Activated CD4-positive, alpha-beta T cell treated with anti-CD3 and anti-CD28 coated beads for 4 hours (primary cell): ENCODE data around the gene MIGA2.

ENCODE experiments used
- DNase-seq, 2 donors: peaks; one replicate each; pipeline ENCODE4 v3.0.0-alpha.2; 2020

MIGA2 gene

DNA sequence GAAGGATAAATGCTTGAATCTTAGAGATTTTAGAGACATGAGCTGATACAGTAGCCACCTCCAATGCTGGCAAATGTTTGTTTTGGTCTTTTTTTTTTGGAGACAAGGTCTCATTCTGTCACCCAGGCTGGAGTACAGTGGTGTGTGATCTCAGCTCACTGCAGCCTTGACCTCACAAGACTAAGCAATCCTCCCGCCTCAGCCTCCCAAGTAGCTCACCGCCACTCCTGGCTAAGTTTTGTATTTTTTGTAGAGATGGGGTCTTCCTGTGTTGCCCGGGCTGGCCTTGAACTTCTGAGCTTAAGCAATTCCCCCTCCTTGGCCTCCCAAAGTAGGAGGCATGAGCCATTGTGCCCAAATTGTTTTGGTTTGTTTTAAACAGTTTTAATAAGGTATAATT is 37.7 kb downstream of the MIGA2 start:
- DNase-seq, result no peak

DNA sequence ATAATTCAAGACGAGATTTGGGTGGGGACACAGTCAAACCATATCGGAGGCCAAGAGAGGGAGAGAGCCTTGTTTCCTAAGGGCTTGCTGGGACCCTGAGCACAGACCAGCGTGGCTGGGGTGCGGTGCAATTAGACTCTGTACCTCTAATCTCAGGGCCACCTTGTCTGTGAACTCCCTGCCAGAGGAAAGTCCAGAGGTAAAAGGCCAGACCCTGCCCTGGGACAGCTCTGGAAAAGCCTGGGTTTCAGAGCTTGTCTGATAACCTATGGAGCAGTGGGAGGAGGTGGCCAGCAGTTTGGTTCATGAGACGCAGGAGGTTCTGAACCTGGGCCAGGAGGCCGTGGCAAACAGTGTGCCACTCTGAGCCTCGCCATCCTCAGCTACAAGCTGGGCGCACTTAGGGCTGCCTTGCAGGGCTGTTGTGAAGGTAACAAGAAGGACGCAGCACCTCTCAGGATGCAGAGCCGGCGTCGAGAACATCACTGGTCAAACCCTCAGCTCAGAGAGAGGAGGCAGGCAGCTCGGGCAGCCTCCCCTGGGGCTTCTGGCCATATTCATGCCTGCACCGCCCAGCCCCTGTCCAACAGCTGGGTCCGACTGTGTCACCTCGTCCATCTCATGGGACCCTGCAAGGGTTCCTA is 39.7 kb downstream of the MIGA2 start:
- no peak for DNase-seq

DNA sequence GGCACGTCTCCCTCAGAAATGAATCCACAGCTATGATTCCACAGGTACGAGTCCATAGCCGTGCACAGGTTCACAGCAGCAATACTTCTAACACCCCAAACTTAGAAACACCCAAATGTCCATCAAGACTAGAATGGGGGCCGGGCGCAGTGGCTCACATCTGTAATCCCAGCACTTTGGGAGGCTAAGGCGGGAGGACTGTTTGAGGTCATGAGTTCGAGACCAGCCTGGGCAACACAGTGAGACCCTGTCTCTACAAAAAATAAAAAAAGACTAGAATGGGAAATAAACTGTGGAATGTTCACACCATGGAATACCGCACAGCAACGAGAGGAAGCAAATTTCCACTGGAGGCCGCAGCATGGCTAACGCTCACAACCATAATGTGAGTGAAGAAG is 40.2 kb downstream of the MIGA2 start:
- DNase-seq, result no peak

DNA sequence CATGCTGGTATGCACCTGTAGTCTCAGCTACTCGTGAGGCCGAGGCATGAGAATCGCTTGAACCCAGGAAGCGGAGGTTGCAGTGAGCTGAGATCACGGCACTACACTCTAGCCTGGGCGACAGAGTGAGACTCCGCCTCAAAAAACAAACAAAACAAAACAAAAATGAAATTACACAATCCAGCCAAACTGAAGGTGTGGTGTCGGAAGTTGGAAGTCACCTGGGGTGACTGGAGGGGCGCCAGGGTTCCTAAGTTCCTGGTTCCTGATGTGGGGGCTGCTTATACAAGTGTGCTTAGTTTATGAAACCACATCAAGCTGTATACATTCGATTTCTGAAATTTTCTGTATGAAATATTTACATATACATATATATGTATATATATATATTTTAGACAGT is 40.8 kb downstream of the MIGA2 start:
- no peak for DNase-seq

DNA sequence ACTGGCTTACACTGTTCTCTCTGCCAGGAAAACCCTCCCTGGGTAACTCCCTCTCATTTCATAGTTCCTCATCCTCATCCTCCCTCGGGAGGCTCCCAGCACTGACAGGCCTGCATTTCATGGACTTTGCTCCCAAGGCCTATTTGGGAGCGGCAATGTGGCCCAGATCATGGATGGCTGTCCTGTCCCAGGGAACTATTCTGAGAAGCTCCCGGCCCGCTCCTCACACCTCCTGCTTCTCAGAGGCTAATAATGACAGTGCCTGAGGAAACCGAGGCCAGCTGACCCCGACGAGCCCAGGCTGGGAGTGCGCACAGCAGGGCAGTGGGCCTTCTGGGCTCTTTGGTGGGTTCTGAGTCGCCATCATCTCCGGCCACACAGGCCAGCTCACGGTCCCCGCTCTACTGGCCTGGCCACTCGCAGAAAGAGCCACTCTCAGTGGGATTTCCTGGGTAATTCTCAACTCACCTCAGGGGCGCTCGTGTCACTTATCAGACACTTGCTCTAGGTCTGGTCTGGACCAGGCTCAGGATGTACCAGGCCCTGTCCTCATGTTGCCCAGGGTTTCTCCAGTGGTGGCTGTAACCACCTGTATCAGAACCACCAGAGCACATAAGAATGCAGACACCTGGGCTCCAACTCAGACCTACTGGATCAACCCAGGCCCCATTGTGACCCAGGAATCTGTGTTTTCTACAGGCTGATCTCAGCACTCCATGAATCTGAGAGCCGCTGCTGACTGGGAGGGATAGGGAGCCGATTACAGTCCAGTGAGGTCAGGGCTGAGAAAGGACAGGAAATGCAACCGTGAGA is 42.5 kb downstream of the MIGA2 start:
- no peak for DNase-seq

DNA sequence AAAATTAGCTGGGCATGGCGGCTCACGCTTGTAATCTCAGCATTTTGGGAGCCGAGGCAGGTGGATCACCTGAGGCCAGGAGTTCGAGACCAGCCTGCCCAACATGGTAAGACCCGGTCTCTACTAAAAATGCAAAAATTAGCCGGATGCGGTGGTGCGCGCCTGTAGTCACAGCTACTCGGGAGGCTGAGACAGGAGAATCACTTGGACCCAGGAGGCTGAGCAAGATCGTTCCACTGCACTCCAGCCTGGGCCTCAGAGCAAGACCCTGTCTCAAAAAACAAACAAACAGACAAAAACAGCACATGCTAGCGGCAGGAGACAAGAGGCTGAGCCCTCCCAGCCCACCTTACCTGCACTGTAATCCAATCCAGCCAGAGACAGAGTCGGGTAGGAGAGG is 43.4 kb downstream of the MIGA2 start:
- no peak for DNase-seq

DNA sequence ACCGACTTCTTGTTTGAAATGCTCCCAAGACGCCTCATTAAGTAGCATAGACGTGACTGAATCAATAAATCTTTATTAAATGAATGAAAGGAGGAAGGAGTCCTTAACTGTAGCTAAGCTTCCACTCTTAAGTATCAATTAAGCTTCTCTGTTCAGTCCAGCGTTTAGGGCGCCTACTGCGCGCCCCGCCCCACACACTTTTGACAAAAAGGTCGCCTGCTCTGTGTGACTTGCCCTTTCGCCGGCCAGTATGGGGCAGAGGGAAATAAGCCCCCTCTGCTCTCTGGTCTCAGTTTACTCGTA is 43.8 kb downstream of the MIGA2 start:
- no peak for DNase-seq

DNA sequence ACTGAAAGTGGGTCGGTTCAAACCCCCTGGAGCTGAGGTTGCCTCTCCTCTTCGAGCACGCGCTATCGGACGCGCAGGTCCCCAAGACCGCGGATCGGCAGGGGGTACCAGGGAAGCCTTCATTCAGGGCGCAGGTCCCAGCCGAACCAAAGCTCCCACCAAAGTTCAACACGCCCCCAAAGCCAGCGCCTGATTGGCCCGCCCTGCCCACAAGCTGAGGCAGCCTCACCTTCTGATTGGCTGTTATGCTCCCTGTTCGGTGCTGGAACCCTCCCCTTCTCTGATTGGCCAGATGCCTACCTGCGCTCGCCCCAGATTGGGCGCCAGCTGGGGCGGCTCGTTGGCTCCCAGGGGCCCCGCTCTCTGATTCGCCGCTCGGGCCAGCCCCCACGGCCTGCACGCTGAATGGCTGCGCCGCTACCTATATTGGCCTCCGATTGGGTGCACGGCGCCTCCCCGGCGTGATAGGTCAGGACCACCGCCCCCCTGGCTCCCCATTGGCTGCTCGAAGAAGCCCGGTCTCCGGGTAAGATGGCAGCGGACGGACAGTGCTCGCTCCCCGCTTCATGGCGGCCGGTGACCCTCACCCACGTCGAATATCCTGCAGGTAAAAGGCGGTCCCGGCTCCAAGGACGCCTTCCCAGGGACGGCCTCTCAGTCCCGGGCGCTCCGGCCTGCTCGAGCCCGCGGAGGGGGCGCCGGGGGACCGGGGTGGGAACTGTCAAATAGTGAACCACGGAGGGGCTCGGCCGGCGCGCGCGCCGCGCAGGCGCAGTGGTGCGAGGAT is 44.4 kb downstream of the MIGA2 start, which contains the start of gene DOLPP1:
TSS of gene DOLPP1 (plus strand) at position 511 of the 787 bp plus-strand sequence. CDS start at position 532, 21 bp downstream.
- DNase-seq, result peak; percentile 98 to 99

DNA sequence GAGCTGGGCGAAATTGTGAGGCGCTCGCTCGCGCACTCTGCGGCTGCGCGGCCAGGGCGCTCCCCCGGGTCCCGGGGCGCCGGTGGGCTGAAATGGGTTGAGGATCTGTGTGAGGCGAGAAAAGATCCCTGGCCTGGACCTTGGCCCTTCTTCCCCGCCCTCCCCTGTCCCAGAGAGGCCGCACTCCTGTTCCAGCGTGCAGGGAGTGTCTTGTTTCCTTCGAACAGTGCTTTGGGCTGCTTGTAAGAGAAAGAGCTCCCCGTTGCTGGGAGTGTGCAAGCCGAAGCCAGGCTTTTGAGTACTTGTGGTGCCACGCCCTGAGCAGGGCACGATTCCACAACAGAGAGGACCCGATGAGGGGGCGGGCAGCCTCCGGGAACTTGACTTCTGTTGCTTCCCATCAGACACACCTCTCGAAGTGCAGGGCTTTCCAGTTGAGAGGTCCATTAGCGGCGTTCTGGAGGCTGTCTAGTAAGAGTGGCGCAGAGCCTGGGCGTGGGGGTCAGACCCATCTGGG is 45.0 kb downstream of the MIGA2 start:
- DNase-seq, result no peak

DNA sequence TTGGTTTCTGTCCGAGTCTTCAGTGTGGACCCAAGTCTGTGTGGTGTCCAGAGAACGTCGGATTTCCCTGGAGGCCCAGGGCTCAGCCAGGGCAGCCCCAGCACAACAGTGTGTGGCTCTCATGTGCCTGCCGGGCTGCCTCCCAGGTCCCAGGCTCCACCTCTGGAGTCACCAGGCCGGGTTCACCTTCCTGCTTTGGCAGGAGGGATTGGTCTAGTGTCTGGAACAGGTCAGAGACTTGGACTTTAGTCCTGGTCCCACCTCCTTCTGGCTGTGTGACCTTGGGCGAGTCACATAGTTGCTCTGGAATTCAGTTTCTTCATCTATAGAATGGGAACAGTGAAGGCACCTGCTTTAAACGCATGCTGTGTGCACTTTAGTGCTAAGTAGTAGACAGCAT is 47.7 kb downstream of the MIGA2 start:
- no peak for DNase-seq

DNA sequence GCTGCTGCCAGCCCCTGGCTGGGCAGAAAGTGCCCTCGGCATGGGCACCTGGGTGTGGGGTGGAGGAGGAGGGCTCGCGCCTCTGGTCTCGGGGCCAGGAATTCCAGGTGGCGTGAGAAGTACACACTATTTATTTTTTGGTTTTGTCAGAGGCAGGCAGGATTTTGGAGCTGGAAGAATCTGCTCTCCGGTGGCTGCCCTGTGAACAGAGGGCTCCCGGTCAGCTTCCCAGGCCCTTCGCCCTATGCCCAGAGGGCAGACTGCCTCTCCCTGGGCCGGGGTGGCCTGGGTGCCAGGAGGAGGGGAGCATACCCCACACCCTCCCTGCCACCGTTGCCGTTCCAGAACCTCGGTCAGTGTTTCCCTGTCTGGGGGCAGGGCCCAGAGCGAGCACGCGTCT is 52.8 kb downstream of the MIGA2 start:
- no peak for DNase-seq

DNA sequence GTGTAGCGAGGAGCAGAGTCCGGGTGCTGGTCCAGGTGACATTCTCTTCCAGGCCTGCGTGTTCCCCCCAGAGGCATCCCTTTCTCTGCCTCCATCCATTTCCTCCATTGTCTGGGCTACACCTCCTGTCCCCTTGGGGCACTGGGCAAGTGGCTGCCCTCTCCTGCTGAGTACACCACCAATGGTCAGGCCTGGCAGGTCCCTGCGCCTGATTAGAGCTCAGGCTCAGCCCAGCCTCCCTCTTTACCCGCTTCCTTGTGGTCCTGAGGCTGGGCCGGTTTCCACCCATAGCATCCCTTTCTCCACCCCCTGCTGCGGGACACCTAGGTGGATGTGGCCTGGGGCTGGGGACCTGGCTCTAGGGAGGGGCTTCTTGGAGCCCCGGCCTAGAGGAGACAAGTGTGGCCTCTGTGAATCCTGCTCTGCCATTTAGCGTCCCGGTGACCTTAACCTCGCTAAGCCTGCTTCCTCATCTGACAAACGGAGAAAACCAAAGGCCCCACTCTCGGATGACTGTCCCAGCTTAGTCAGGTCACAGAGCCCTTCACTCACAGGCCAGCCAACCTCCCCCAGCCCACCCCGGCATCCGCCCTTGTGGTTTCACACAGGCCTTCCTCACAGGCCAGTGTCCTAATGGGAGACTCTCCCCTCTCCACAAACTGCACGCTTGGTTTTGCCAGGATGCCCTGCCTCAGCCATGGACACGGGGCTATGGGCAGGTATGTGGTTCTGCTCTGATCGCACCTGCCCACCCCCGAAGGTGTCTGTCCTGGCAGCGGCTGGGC is 57.4 kb downstream of the MIGA2 start:
- DNase-seq, result no peak

DNA sequence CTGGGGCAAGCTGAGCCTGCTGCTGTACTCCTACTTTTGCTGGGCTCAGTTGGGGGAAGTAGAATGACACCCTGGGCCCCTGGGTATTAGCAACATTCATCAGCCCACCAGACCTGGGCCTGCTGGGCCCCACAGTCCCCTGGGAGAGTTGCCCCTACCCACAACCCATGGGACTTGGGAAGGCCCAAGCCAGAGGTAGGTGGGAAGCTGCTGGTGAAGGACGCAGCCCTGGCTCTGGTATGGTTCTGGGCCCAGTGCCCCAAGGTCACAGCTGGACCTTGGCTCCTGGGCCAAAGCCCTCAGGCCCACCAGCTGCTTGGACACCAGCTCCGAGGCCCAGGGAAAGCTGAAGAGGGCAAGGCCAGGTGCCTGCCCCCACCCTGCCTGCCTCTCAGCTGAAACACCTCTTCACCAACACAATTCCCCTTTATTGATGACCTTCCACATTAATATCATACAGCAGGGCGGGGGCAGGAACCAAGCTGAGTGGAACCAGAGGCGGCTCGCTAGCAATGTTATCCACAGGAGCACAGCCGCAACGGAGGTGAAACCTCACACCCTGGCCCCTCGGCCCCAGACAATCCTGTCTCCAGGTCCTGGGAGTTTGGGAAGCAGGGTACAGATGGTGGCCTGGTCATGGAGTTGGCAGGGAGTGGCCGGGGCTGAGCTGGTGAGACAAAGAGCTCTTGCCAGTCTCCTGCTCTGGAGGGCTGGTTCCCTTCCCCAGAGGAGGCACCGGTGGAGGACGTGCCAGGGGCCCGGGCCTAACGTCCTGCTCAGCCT is 58.2 kb downstream of the MIGA2 start:
- no peak for DNase-seq

DNA sequence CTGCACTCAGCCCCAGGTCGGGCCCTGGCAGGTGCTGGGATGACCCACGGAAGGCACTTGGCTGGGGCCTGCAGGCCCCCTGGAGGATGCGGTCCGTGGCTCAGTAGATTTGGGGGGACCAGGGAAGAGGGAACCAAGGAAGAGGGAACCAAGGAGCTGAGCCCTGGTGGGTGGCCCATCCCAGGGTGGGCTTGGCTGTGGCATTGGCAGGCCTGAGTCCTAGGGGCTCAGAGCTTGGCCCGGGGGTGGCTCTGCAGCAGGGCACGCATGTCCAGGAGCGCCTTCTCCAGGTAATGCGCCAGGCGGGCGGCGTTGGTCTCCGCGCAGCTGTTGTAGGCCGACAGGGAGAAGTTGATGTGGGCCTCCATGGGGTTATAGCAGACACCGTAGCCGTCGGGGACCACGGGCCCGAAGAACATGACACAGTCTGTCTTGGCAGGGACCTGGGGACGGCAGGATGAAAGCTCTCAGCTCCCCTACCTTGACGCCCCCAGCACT is 58.8 kb downstream of the MIGA2 start:
- DNase-seq, result no peak

DNA sequence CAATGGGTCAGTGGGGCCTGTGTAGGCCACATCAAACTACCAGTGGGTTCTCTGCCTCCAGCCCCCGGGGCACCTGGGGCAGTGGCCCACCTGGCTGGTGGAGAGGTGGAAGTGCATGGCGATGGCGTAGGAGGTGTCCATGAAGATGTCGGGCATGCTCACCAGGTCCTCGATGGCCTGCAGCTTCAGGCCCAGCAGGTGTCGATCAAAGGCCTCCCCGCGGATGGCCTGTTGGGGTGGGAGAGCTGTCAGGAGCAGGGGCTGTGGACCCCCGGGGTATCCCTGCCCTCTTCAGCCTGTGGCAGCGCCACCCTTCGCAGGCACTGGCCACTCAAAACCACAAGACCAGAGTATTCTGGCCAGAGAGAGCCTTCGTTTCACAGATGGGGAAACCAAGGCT is 59.5 kb downstream of the MIGA2 start:
- no peak for DNase-seq

DNA sequence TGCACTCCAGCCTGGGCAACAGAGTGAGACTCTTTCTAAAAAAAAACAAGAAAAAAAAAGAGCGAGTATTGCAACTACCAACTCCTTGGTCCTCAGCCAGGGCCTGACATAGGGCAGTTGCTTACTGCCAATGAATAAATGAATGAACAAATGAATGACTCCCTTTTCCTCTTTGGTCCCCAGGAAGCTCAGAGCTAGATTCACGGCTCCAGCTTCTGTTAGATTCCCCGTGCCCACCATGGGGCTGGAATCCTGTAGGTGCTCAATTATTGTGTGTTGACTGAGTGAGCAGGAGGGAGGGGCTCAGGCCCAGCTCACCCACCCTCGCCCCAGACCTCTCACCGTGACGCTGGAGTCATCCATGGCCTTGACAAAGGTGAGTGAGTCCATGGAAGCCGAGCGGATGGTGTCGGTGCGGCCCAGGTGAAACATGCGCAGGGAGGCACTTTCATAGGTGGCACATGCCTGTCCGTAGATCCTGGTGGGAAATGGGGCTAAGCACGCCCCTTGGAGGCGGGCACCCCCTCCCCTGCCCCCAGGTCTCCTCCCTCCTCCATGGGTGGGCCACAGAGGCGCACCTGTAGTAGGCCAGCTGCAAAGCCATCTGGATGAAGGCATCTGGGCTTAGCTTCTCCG is 61.4 kb downstream of the MIGA2 start:
- DNase-seq, result no peak

DNA sequence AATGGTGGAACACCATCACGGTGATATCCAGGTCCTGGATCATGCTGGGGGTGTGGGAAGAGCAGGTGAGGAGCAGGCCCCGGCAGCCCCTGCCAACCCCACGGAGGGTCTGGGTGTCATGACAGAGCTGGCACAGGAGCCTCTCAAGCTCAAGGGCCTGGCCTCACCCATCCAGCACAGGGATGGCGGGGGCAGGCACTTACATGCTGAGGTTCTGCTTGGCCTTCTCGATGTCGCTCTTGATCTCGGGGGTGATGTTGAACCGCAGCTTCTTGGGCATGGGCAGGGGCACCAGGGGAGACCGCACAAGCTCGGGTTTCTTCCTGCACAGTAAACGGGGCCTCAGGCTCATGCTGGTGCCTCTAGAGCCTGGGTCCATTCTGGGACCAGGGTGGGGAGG is 61.9 kb downstream of the MIGA2 start:
- no peak for DNase-seq

DNA sequence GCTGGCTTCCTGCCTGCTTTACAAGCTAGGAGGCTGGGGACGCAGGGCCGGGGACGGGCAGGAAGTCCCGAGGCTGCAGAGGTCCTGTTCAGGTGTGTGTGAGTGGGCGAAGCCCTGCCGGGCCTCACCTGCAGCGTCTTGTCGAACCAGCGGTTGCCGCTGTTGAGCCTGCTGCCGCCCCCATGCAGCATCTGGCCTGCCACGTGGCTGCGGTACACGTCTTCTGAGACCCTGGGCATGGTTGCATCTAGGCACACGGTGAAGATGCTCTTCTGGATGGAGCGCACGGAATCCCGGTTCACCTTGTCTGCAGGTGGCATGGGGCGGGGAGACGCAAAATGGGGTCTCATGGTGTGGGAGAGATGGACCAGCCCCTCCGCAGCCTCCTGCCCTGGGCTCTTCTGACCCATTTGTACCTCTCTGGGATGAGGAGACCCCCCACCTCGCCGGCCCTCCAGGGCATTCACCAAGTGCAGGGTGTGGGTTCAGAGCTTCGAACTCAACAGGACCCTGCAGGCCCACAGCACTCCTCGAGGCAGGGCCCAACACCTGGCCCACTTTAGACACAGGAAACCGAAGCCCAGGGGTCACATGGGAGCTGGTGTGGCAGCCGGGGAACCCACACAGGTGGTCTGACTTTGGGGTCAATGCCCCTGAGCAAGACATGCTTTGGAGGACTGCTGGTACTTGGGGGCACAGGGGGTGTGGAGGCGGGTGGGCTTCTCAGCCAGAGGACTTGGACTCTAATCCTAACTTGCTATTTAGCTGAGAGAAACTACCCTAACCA is 64.2 kb downstream of the MIGA2 start:
- no peak for DNase-seq

DNA sequence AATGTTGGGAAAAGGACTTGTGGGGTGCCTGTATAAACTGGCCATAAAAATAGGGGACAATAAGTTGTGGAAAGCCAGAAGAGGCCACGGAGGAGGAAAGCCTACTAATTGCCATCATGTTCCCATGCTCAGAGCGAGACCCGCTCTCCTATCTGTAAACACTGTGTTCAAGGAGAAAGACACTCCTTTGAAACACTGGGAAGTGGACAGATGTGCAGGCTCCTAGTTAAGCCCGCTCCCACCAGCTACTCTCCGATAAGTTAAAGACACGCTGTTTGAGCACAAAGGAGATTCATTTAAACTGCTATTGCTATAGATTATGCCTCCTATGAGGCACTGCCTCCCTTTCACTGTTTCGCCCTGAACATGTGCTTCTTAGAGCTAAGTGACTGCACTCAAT is 64.9 kb downstream of the MIGA2 start:
- no peak for DNase-seq

DNA sequence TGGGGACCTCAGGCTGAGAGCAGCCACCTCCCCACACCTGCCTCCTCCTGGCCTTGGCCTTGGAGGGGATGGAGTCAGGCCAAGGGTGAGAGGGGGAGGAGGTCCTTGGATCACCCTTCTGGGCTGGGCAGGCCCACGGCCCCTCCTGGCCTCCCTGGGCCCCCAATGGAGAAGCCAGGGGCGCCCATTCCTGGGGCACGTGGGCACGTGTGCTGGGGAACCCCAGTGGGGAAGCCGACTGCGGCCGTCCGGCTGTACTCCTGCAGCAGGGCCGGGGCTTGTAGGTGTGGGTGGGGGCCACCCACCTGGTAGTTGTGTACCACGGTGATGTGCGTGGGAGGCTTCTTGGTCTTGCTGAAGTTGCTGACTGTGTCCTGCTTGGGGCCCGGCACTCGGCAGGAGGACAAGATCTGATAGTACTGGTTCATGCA is 65.7 kb downstream of the MIGA2 start:
- no peak for DNase-seq
